SK-N-SH treated with all-trans-retinoic acid at 6 μM for 48 hours (cell line): ENCODE measurements around the gene MYBPC1.

ENCODE experiments used
- ATAC-seq: fragments of 200-7000 bp; cut with Tn5 transposase; 3 replicates; pipeline ENCODE4 v1.9.1; 2020; ENCODE audit warnings: mild to moderate bottlenecking, moderate library complexity
- ARNTL ChIP-seq: fragments of 450-650 bp; formaldehyde crosslinking; IDR thresholded peaks from 2 replicates; pipeline ENCODE4 v1.5.0; 2020; ENCODE audit warnings: low read depth, mild to moderate bottlenecking, moderate library complexity, borderline replicate concordance
- BACH2 ChIP-seq: fragments of 250-450 bp; sonication (Bioruptor Pico); IDR thresholded peaks from 2 replicates; pipeline ENCODE4 v1.9.0; 2021; ENCODE audit warnings: mild to moderate bottlenecking, borderline replicate concordance
- CREB5 ChIP-seq: fragments of 250-450 bp; sonication (Bioruptor Pico); IDR thresholded peaks from 2 replicates; pipeline ENCODE4 v1.5.1; 2020; ENCODE audit warnings: low read depth, mild to moderate bottlenecking, moderate library complexity
- CSRNP3 ChIP-seq: fragments of 250-450 bp; sonication (Bioruptor Pico); IDR thresholded peaks from 2 replicates; pipeline ENCODE4 v1.5.1; 2021; ENCODE audit warnings: mild to moderate bottlenecking, moderate library complexity
- ESRRG ChIP-seq: fragments of 250-450 bp; sonication (Bioruptor Pico); IDR thresholded peaks from 2 replicates; pipeline ENCODE4 v1.6.1; 2021; ENCODE audit warnings: mild to moderate bottlenecking
- ISL1 ChIP-seq: fragments of 250-450 bp; sonication (Bioruptor Pico); IDR thresholded peaks from 2 replicates; pipeline ENCODE4 v2.1.2; 2022; ENCODE audit warnings: mild to moderate bottlenecking, moderate library complexity
- OSR1 ChIP-seq: fragments of 250-450 bp; sonication (Bioruptor Pico); IDR thresholded peaks from 2 replicates; pipeline ENCODE4 v1.8.0; 2022; ENCODE audit warnings: moderate library complexity, mild to moderate bottlenecking, inconsistent platforms
- POU6F1 ChIP-seq: fragments of 250-450 bp; sonication (Bioruptor Pico); IDR thresholded peaks from 2 replicates; pipeline ENCODE4 v1.8.0; 2021; ENCODE audit warnings: low read depth, mild to moderate bottlenecking, moderate library complexity, borderline replicate concordance
- PPARA ChIP-seq: fragments of 250-450 bp; sonication (Bioruptor Pico); IDR thresholded peaks from 2 replicates; pipeline ENCODE4 v1.5.0; 2020; ENCODE audit warnings: mild to moderate bottlenecking, borderline replicate concordance
- RARB ChIP-seq: fragments of 250-450 bp; sonication (Bioruptor Pico); IDR thresholded peaks from 2 replicates; pipeline ENCODE4 v1.8.0; 2021; ENCODE audit warnings: mild to moderate bottlenecking, moderate library complexity
- SNAI2 ChIP-seq: fragments of 250-450 bp; sonication (Bioruptor Pico); IDR thresholded peaks from 2 replicates; pipeline ENCODE4 v1.5.0; 2020; ENCODE audit warnings: mild to moderate bottlenecking, moderate library complexity
- TCF4 ChIP-seq: fragments of 250-450 bp; sonication (Bioruptor Pico); IDR thresholded peaks from 2 replicates; pipeline ENCODE4 v1.8.0; 2021; ENCODE audit warnings: mild to moderate bottlenecking, moderate library complexity, borderline replicate concordance
- TOX ChIP-seq: fragments of 250-450 bp; sonication (Bioruptor Pico); IDR thresholded peaks from 2 replicates; pipeline ENCODE4 v1.8.0; 2021; ENCODE audit warnings: mild to moderate bottlenecking, moderate library complexity, borderline replicate concordance
- ZC3H10 ChIP-seq: fragments of 250-450 bp; sonication (Bioruptor Pico); IDR thresholded peaks from 2 replicates; pipeline ENCODE4 v1.5.1; 2021; ENCODE audit warnings: mild to moderate bottlenecking, moderate library complexity
- ZFP3 ChIP-seq: fragments of 250-450 bp; sonication (Bioruptor Pico); IDR thresholded peaks from 2 replicates; pipeline ENCODE4 v1.5.0; 2020; ENCODE audit warnings: mild to moderate bottlenecking, moderate library complexity
- ZNF565 ChIP-seq: fragments of 450-650 bp; formaldehyde crosslinking; conservative IDR thresholded peaks from 2 replicates; pipeline ENCODE4 v1.5.0; 2020; ENCODE audit warnings: low read depth, mild to moderate bottlenecking, moderate library complexity
- ZNF70 ChIP-seq: fragments of 450-650 bp; formaldehyde crosslinking; IDR thresholded peaks from 2 replicates; pipeline ENCODE4 v1.5.0; 2020; ENCODE audit warnings: mild to moderate bottlenecking, moderate library complexity
- ZNF8 ChIP-seq: fragments of 450-650 bp; formaldehyde crosslinking; IDR thresholded peaks from 2 replicates; pipeline ENCODE4 v1.5.0; 2020; ENCODE audit warnings: mild to moderate bottlenecking, moderate library complexity
- TF ChIP-seq, protein P1 (sequence below): fragments of 250-450 bp; sonication (Bioruptor Pico); IDR thresholded peaks from 2 replicates; pipeline ENCODE4 v1.8.0; 2020; ENCODE audit warnings: mild to moderate bottlenecking, moderate library complexity, borderline replicate concordance
- TF ChIP-seq, protein P2 (sequence below): fragments of 250-450 bp; sonication (Bioruptor Pico); IDR thresholded peaks from 2 replicates; pipeline ENCODE4 v1.5.0; 2020; ENCODE audit warnings: mild to moderate bottlenecking, moderate library complexity

The MYBPC1 gene

DNA sequence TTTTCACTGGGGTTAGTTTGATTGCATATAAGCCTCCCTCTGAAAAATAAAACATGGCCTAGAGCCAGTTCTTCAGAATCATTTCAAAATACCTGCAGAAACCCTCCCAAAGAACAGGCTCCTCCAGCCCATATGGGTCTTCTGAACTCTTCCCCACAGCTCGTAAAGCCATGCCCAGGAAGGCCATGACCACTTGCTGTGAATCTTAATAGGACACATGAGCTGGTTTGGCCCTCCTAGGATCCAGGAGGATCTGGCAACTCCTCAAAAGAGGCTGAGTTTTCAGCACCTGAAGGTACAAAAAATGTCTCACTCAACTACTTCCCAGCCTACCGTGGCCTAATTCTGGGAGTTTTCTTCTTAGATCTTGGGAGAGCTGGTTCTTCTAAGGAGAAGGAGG is 2.4 kb downstream of the MYBPC1 start (continued):
- TF ChIP-seq, protein P1, sequence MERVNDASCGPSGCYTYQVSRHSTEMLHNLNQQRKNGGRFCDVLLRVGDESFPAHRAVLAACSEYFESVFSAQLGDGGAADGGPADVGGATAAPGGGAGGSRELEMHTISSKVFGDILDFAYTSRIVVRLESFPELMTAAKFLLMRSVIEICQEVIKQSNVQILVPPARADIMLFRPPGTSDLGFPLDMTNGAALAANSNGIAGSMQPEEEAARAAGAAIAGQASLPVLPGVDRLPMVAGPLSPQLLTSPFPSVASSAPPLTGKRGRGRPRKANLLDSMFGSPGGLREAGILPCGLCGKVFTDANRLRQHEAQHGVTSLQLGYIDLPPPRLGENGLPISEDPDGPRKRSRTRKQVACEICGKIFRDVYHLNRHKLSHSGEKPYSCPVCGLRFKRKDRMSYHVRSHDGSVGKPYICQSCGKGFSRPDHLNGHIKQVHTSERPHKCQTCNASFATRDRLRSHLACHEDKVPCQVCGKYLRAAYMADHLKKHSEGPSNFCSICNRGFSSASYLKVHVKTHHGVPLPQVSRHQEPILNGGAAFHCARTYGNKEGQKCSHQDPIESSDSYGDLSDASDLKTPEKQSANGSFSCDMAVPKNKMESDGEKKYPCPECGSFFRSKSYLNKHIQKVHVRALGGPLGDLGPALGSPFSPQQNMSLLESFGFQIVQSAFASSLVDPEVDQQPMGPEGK (CRISPR knock-in tag), result no peak

GRCh38 chr12:101598483-101598882 is 3.7 kb downstream of the MYBPC1 start:
- TF ChIP-seq, protein P2, sequence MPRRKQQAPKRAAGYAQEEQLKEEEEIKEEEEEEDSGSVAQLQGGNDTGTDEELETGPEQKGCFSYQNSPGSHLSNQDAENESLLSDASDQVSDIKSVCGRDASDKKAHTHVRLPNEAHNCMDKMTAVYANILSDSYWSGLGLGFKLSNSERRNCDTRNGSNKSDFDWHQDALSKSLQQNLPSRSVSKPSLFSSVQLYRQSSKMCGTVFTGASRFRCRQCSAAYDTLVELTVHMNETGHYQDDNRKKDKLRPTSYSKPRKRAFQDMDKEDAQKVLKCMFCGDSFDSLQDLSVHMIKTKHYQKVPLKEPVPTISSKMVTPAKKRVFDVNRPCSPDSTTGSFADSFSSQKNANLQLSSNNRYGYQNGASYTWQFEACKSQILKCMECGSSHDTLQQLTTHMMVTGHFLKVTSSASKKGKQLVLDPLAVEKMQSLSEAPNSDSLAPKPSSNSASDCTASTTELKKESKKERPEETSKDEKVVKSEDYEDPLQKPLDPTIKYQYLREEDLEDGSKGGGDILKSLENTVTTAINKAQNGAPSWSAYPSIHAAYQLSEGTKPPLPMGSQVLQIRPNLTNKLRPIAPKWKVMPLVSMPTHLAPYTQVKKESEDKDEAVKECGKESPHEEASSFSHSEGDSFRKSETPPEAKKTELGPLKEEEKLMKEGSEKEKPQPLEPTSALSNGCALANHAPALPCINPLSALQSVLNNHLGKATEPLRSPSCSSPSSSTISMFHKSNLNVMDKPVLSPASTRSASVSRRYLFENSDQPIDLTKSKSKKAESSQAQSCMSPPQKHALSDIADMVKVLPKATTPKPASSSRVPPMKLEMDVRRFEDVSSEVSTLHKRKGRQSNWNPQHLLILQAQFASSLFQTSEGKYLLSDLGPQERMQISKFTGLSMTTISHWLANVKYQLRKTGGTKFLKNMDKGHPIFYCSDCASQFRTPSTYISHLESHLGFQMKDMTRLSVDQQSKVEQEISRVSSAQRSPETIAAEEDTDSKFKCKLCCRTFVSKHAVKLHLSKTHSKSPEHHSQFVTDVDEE (CRISPR knock-in tag), result no peak
- TF ChIP-seq ZC3H10, result no peak
- TF ChIP-seq, protein P1 (CRISPR knock-in tag), result no peak
- no peak for ATAC-seq

GRCh38 chr12:101599311-101599710 is 4.5 kb downstream of the MYBPC1 start:
- ATAC-seq, result no peak
- TF ChIP-seq SNAI2 (CRISPR knock-in tag), result no peak
- no peak for TF ChIP-seq ZNF70 (CRISPR knock-in tag)
- TF ChIP-seq TOX, result no peak
- no peak for TF ChIP-seq CREB5
- TF ChIP-seq POU6F1 (CRISPR knock-in tag), result no peak
- TF ChIP-seq BACH2 (CRISPR knock-in tag), result no peak

DNA sequence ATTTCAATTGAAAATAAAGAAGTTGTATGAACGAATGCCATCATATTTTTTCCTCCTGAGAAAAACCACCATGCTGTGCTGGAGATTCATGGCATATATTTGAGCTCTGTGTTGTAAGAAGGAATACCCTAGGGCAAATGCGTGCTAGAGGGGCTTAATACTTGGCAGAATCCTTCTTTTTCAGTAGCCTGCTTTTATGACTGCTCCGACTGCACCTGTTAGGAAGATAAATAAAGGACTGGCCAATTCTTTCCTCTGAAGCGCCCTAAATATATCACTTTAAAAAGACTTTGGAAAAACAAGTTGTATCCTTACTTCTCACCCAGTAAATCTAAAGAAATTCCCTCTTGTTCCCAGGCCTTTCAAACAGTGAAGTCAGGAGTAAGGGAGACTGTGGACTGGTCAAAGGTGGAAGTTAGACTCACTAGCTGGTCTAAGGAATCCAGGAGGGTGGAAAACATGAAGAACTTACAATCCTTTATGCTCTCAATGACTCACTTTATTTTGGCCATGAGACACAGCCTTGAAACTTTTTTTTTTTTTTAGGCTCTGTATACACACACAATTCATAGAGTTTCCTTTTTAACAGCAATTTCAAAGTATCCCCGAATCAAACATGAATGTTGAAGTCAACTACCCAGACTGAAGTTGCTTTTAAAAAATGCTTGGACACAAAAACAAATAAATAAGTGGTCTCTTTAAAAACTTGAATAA is 5.2 kb downstream of the MYBPC1 start:
- TF ChIP-seq OSR1 (CRISPR knock-in tag), result no peak
- TF ChIP-seq, protein P1 (CRISPR knock-in tag), result no peak
- no peak for TF ChIP-seq ZNF565
- no peak for TF ChIP-seq RARB (CRISPR knock-in tag)
- no peak for ATAC-seq

DNA sequence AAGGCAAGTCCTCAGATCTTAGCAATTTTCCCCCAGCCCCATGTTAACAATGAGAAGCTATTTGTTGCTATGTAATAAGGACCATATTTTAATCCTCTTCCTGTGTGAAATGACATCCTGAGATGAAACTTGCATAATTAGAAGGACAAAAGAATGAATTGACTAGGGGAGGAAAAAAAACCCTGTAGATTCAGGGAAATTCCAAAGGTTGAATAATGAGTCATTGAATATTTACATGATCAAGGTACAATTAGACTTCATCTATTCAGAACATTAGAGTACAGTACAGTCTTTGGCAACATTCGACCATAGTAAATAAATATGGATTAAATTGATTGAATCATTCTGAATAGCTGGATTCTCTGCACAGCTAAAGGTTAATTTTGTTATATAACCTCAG is 9.4 kb downstream of the MYBPC1 start:
- ATAC-seq, result no peak
- TF ChIP-seq ARNTL (CRISPR knock-in tag) (no peak), BACH2 (CRISPR knock-in tag) (no peak), ZNF70 (CRISPR knock-in tag) (no peak), PPARA (CRISPR knock-in tag) (no peak), RARB (CRISPR knock-in tag) (no peak), ZC3H10 (no peak), ZNF8 (CRISPR knock-in tag) (no peak), CSRNP3 (CRISPR knock-in tag) (no peak), ESRRG (CRISPR knock-in tag) (no peak), CREB5 (no peak), ISL1 (CRISPR knock-in tag) (no peak), TCF4 (CRISPR knock-in tag) (no peak), ZFP3 (CRISPR knock-in tag) (no peak)
